ENCODE results near the gene KMT2A. TPM values are rescaled to one million over a fixed set of nuclear protein-coding genes. Genes with fewer than 3 reads are reported as not detected.
"Not testable (repeated sequence)": the region's sequence is repeated elsewhere in the genome, so short reads cannot be mapped to it uniquely, and the experiment has no call there.

Gene KMT2A
- total RNA-seq, 4 donors from 2014 or later, result 42.3 to 116 (median 74.8) TPM

DNA sequence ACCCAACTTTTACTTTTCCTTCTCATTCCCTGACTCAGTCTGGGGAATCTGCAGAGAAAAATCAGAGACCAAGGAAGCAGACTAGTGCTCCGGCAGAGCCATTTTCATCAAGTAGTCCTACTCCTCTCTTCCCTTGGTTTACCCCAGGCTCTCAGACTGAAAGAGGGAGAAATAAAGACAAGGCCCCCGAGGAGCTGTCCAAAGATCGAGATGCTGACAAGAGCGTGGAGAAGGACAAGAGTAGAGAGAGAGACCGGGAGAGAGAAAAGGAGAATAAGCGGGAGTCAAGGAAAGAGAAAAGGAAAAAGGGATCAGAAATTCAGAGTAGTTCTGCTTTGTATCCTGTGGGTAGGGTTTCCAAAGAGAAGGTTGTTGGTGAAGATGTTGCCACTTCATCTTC is 37.2 kb downstream of the KMT2A start:
- H3K36me3 ChIP-seq, result peaks cover 0 to 70% of the 10 kb centered on the region in 2 donors
- ATAC-seq, result no peak
- TF ChIP-seq, protein P1, sequence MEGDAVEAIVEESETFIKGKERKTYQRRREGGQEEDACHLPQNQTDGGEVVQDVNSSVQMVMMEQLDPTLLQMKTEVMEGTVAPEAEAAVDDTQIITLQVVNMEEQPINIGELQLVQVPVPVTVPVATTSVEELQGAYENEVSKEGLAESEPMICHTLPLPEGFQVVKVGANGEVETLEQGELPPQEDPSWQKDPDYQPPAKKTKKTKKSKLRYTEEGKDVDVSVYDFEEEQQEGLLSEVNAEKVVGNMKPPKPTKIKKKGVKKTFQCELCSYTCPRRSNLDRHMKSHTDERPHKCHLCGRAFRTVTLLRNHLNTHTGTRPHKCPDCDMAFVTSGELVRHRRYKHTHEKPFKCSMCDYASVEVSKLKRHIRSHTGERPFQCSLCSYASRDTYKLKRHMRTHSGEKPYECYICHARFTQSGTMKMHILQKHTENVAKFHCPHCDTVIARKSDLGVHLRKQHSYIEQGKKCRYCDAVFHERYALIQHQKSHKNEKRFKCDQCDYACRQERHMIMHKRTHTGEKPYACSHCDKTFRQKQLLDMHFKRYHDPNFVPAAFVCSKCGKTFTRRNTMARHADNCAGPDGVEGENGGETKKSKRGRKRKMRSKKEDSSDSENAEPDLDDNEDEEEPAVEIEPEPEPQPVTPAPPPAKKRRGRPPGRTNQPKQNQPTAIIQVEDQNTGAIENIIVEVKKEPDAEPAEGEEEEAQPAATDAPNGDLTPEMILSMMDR (IDR thresholded peaks at IDR 0.05), result no peak
- TF ChIP-seq POLR2AphosphoS5 (IDR thresholded peaks at IDR 0.05), result no peak
- TF ChIP-seq POLR2A (IDR thresholded peaks at IDR 0.05), result no peak
- no peak for TF ChIP-seq EP300 (IDR thresholded peaks at IDR 0.05)

DNA sequence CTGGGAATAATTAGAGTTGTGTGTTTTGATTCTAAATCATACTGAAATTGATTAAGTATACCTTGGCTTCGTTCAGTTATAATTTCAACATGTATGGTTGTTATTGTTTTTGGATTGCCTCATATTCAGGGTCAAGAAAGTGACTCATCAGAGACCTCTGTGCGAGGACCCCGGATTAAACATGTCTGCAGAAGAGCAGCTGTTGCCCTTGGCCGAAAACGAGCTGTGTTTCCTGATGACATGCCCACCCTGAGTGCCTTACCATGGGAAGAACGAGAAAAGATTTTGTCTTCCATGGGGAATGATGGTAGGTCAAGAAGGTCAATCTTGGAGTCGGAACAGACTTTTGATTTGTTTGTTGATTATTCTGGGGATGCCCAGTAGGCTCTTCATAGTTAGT is 40.4 kb downstream of the KMT2A start:
- H3K36me3 ChIP-seq, result peaks cover 3 to 93% of the 10 kb centered on the region in 2 donors
- ATAC-seq, result no peak
- WGBS, 2 donors (ENCODE audit: low coverage in 1 of 2), result 61 to 72% methylated on average over 3 to 7 of the region's 7 CpGs
- no peak for TF ChIP-seq EP300 (IDR thresholded peaks at IDR 0.05)
- TF ChIP-seq, protein P1 (IDR thresholded peaks at IDR 0.05), result no peak
- no peak for TF ChIP-seq POLR2AphosphoS5 (IDR thresholded peaks at IDR 0.05)
- TF ChIP-seq POLR2A (IDR thresholded peaks at IDR 0.05), result no peak
- H3K9me3 ChIP-seq, result no peaks in the 10 kb centered on the region
- no peak overlapping the region for H3K4me3 ChIP-seq
- no peaks in the 10 kb centered on the region for H3K27me3 ChIP-seq
- no peak overlapping the region for H3K27ac ChIP-seq
- no peaks in the 10 kb centered on the region for H3K4me1 ChIP-seq

More for the DNA sequence above, 37.2 kb downstream of the KMT2A start:
- Histone ChIP-seq H3K9me3 (no peaks in the 10 kb centered on the region), H3K4me1 (peaks cover 0 to 1% (median 0%) of the 10 kb centered on the region in 3 donors), H3K27ac (no peak overlapping the region), H3K27me3 (no peaks in the 10 kb centered on the region), H3K4me3 (no peak overlapping the region)
- WGBS, 2 donors (ENCODE audit: low coverage in 1 of 2), result 83 to 93% methylated on average over 1 to 5 of the region's 6 CpGs

DNA sequence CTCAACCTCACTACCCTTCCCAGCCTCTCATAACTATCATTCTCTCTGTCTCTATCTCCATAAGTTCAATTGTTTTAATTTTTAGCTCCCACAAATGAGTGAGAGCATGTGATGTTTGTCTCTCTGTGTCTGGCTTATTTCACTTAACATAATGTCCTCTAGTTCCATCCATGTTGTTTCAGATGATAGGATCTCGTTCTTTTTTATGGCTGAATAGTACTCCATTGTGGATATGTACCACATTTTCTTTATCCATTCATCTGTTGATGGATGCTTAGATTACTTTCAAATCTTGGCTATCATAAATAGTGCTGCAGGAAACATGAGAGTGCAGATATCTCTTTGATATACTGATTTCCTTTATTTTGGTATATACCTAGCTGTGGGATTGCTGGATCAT is 44.9 kb downstream of the KMT2A start:
- not testable (repeated sequence) for H3K4me3 ChIP-seq, H3K27me3 ChIP-seq, H3K4me1 ChIP-seq, H3K27ac ChIP-seq, H3K9me3 ChIP-seq, ATAC-seq
- peaks cover 9 to 98% of the 10 kb centered on the region in 2 donors for H3K36me3 ChIP-seq
- 80 to 100% methylated on average over 1 of the region's 1 CpG for WGBS, 2 donors (ENCODE audit: low coverage in 1 of 2)

DNA sequence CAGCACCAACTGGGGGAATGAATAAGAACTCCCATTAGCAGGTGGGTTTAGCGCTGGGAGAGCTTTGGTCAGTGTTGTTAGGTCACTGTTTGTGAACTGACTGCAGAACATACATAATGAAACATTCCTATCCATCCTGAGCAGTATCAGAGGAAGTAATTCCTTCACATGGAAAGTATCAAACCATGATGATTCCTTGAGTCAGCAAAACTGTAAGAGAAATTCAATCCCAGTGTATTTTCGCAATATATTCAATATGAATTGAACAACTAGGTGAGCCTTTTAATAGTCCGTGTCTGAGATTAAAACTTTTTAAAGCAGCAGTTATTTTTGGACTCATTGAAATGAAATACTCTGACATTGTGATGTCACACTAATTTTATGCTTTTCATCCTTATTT is 48.1 kb downstream of the KMT2A start:
- H3K9me3 ChIP-seq, result no peaks in the 10 kb centered on the region
- H3K4me1 ChIP-seq, result no peaks in the 10 kb centered on the region
- WGBS, 2 donors (ENCODE audit: low coverage in 1 of 2), result 87 to 95% methylated on average over 3 of the region's 3 CpGs
- no peak overlapping the region for H3K4me3 ChIP-seq
- no peak for ATAC-seq
- H3K27ac ChIP-seq, result no peak overlapping the region
- H3K27me3 ChIP-seq, result no peaks in the 10 kb centered on the region
- peaks cover 9 to 96% of the 10 kb centered on the region in 2 donors for H3K36me3 ChIP-seq
- no peak for TF ChIP-seq POLR2AphosphoS5 (IDR thresholded peaks at IDR 0.05)
- no peak for TF ChIP-seq EP300 (IDR thresholded peaks at IDR 0.05)
- TF ChIP-seq, protein P1 (IDR thresholded peaks at IDR 0.05), result no peak
- TF ChIP-seq POLR2A (IDR thresholded peaks at IDR 0.05), result no peak

DNA sequence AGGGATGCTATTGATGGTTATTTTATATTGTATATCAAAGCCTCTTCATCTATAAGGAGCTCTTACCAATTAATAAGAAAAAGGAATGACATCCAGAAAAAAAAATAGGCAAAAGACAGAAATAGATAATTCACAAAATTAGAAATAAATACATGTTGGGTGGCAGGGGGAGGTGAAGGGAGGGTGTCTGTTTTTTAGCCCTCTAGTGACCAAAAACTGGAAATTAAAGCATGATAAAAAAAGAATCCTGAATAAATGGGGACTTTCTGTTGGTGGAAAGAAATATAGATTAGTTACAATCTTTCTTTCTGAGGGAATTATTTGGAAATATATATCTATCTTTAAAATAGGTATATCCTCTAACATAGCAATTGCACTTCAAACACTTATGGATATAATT is 49.0 kb downstream of the KMT2A start:
- TF ChIP-seq EP300 (IDR thresholded peaks at IDR 0.05), result no peak
- TF ChIP-seq POLR2AphosphoS5 (IDR thresholded peaks at IDR 0.05), result no peak
- TF ChIP-seq, protein P1 (IDR thresholded peaks at IDR 0.05), result no peak
- no peak for TF ChIP-seq POLR2A (IDR thresholded peaks at IDR 0.05)
- no peak for ATAC-seq
- Histone ChIP-seq H3K4me1 (no peaks in the 10 kb centered on the region), H3K4me3 (no peak overlapping the region), H3K27me3 (no peaks in the 10 kb centered on the region), H3K9me3 (no peaks in the 10 kb centered on the region), H3K27ac (no peak overlapping the region), H3K36me3 (peaks cover 13 to 96% of the 10 kb centered on the region in 2 donors)
